ENCODE data around the gene RSPH1. TPM values are rescaled to one million over a fixed set of nuclear protein-coding genes. Genes with fewer than 3 reads are reported as not detected.

Gene RSPH1
- total and polyA plus RNA-seq, 2 of the 8 experiments (the other 6 are each of a cell fraction or from before 2014, with no cell fraction given) = 0.24 TPM; not detected in 1

DNA sequence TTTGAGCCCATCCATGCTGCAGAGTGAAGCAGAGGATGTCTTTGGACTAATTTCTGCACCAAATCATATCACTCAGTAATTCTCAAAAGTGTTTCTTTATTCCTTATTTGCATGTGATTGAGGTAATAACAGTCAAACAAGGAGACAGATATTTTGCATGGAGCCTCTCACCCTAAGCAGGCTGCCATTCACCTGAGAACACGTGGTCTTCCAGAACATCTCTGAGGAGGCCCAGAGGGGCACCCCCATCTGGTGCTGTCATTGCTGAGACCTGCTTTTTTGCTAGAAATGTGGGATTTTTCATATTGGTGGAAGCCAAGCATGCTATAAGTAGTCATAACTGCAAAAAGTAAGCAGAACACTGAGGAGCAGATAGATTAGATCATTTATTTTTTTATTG lies 25.4 kb upstream of the RSPH1 start:
- no peak overlapping the region for H3K18ac ChIP-seq (ENCODE audit: extremely low read depth, low read length)
- H2BK12ac ChIP-seq (ENCODE audit: low read depth, low read length) = no peak overlapping the region
- no peak overlapping the region for H4K8ac ChIP-seq (ENCODE audit: extremely low read depth, insufficient read depth, low read length)
- H3K56ac ChIP-seq (replicated peaks; ENCODE audit: insufficient read length, low read depth, low read length) = no peak overlapping the region
- H3K9ac ChIP-seq (replicated peaks in 1 of 4; ENCODE audit: extremely low read depth in 1 of 4, low read depth in 3 of 4, low read length in 3 of 4) = no peak overlapping the region
- no peak overlapping the region for H2AFZ ChIP-seq (ENCODE audit: low read length)
- H3K4me2 ChIP-seq (ENCODE audit: insufficient read depth in 1 of 2, low read depth in 2 of 2, low read length in 2 of 2) = no peak overlapping the region
- H3K4me3 ChIP-seq (ENCODE audit: extremely low read depth in 1 of 4, insufficient read depth in 2 of 4, low read depth in 3 of 4, low read length in 4 of 4) = no peak overlapping the region
- H3K4ac ChIP-seq (replicated peaks; ENCODE audit: insufficient read length, low read depth, low read length) = no peak overlapping the region
- H3K79me1 ChIP-seq (ENCODE audit: low read depth, low read length) = peaks cover 1% of the 10 kb centered on the region; the same call in 1 of the 2 replicates
- no peak overlapping the region for H3K27ac ChIP-seq (ENCODE audit: low read depth, low read length)
- CTCF ChIA-PET (ENCODE audit: partially characterized antibody) = no interaction called here
- H3K23me2 ChIP-seq (ENCODE audit: low read depth, low read length) = no peaks in the 10 kb centered on the region
- FAIRE-seq = no peak
- H2AK5ac ChIP-seq (ENCODE audit: low read depth, low read length) = no peak overlapping the region
- H3K4me1 ChIP-seq (replicated peaks in 1 of 4; ENCODE audit: control insufficient read depth in 3 of 4, insufficient read depth in 4 of 4, low read length in 3 of 4) = peaks cover 9 to 22% (median 18%) of the 10 kb centered on the region in 4 experiments
- no peak overlapping the region for H2BK120ac ChIP-seq (replicated peaks; ENCODE audit: low read depth, low read length)
- no peak overlapping the region for H2BK15ac ChIP-seq (ENCODE audit: low read length)
- no peak overlapping the region for H3K23ac ChIP-seq (ENCODE audit: insufficient read length)
- H3K27me3 ChIP-seq (replicated peaks in 1 of 4; ENCODE audit: control insufficient read depth in 3 of 4, extremely low read depth in 1 of 4, insufficient read depth in 3 of 4, low read length in 3 of 4) = no peaks in the 10 kb centered on the region
- no peak for TF ChIP-seq RAD21 (IDR thresholded peaks at IDR 0.05 in 1 of 2, conservative IDR thresholded peaks at IDR 0.05 in 1 of 2; ENCODE audit: low read depth in 2 of 2, low read length in 2 of 2)
- no peak for TF ChIP-seq GABPA (IDR thresholded peaks at IDR 0.05; ENCODE audit: borderline replicate concordance, insufficient read depth, low read length)
- no peak for TF ChIP-seq EP300 (IDR thresholded peaks at IDR 0.05; ENCODE audit: borderline replicate concordance in 1 of 2, low read depth in 2 of 2, low read length in 2 of 2)
- no peak for TF ChIP-seq JUN (IDR thresholded peaks at IDR 0.05; ENCODE audit: low read depth, low read length)
- no peak for TF ChIP-seq RBBP5 (IDR thresholded peaks at IDR 0.05; ENCODE audit: borderline replicate concordance, low read depth, low read length)
- no peak for TF ChIP-seq PHF8 (conservative IDR thresholded peaks at IDR 0.05; ENCODE audit: low read depth, low read length)
- TF ChIP-seq, protein P1, sequence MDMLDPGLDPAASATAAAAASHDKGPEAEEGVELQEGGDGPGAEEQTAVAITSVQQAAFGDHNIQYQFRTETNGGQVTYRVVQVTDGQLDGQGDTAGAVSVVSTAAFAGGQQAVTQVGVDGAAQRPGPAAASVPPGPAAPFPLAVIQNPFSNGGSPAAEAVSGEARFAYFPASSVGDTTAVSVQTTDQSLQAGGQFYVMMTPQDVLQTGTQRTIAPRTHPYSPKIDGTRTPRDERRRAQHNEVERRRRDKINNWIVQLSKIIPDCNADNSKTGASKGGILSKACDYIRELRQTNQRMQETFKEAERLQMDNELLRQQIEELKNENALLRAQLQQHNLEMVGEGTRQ (IDR thresholded peaks at IDR 0.05; ENCODE audit: low read length) = no peak
- no peak for TF ChIP-seq CHD2 (IDR thresholded peaks at IDR 0.05; ENCODE audit: low read length)
- TF ChIP-seq TEAD4 (IDR thresholded peaks at IDR 0.05; ENCODE audit: low read depth, low read length) = no peak
- no peak for TF ChIP-seq TAF1 (IDR thresholded peaks at IDR 0.05; ENCODE audit: low read depth, low read length)
- no peaks in the 10 kb centered on the region for H3K9me3 ChIP-seq (ENCODE audit: insufficient read depth in 2 of 2, low read depth in 1 of 2, low read length in 1 of 2)
- no peak overlapping the region for H2BK20ac ChIP-seq (ENCODE audit: low read length)
- H3K36me3 ChIP-seq (ENCODE audit: control insufficient read depth in 2 of 4, insufficient read depth in 4 of 4, low read length in 3 of 4) = peaks cover 0 to 35% (median 18%) of the 10 kb centered on the region in 4 experiments
- DNase-seq (ENCODE audit: low read depth in 1 of 2, low spot score in 2 of 2) = no peak
- no peak overlapping the region for H2BK5ac ChIP-seq (ENCODE audit: low read depth, low read length)
- H4K91ac ChIP-seq (replicated peaks; ENCODE audit: insufficient read length, low read length) = no peak overlapping the region
- peaks cover 0 to 27% of the 10 kb centered on the region in 2 experiments; a peak in 2 of 4 replicates for H3K79me2 ChIP-seq (ENCODE audit: control insufficient read depth in 1 of 2, insufficient read depth in 2 of 2, low read length in 2 of 2)
- POLR2A ChIA-PET (ENCODE audit: partially characterized antibody) = no interaction called here
- 93% methylated on average over 1 of the region's 1 CpG; no CpG with 5 or more reads in 1 of the 2 experiments for WGBS, 2 experiments (ENCODE audit: extremely low coverage in 1 of 2, insufficient coverage in 1 of 2, insufficient read length in 1 of 2, insufficient replicate concordance in 2 of 2, low coverage in 1 of 2, low lambda C conversion rate in 2 of 2, missing lambda C conversion rate in 1 of 2)
- no peak overlapping the region for H4K5ac ChIP-seq (ENCODE audit: insufficient read length, low read depth, low read length)
- no peak overlapping the region for H3K14ac ChIP-seq (ENCODE audit: insufficient read length)
- no peaks in the 10 kb centered on the region for H4K20me1 ChIP-seq (replicated peaks in 1 of 2; ENCODE audit: control insufficient read depth in 1 of 2, insufficient read depth in 2 of 2, low read length in 2 of 2)

Data from H1 (cell line).